Hepatocyte (in vitro differentiated cells): ENCODE data around the gene ATF7IP. TPM values are rescaled to one million over a fixed set of nuclear protein-coding genes. Genes with fewer than 3 reads are reported as not detected.
"Not testable (repeated sequence)": the region's sequence is repeated elsewhere in the genome, so short reads cannot be mapped to it uniquely, and the experiment has no call there.

Experiments
- DNase-seq: peaks from one replicate; pipeline ENCODE4 v3.0.0-alpha.2; 2016; ENCODE audit warnings: low spot score
- H2AFZ ChIP-seq: fragments of 200-600 bp; sonication (generic); 2 replicates; pipeline ENCODE4 v1.6.0; 2016; ENCODE audit warnings: antibody characterized with exemption, mild to moderate bottlenecking
- H3K27ac ChIP-seq: fragments of 200-600 bp; sonication (generic); 2 replicates; pipeline ENCODE4 v1.5.1; 2016; ENCODE audit warnings: mild to moderate bottlenecking
- H3K27me3 ChIP-seq: fragments of 200-600 bp; sonication (generic); 2 replicates; pipeline ENCODE4 v1.6.1; 2016
- H3K36me3 ChIP-seq: fragments of 200-600 bp; sonication (generic); replicated peaks from 2 replicates; pipeline ENCODE4 v1.5.1; 2016; ENCODE audit warnings: low read depth; ENCODE audit not compliant: insufficient read depth
- H3K4me1 ChIP-seq: fragments of 200-600 bp; sonication (generic); 2 replicates; pipeline ENCODE4 v1.5.1; 2016; ENCODE audit warnings: mild to moderate bottlenecking, moderate library complexity; ENCODE audit not compliant: insufficient read depth
- H3K4me2 ChIP-seq: fragments of 200-600 bp; sonication (generic); 2 replicates; pipeline ENCODE4 v1.6.0; 2016
- H3K4me3 ChIP-seq: fragments of 200-600 bp; sonication (generic); 2 replicates; pipeline ENCODE4 v1.5.1; 2016; ENCODE audit warnings: mild to moderate bottlenecking
- H3K79me2 ChIP-seq: fragments of 200-600 bp; sonication (generic); 2 replicates; pipeline ENCODE4 v1.6.0; 2017; ENCODE audit warnings: mild to moderate bottlenecking
- H3K9me2 ChIP-seq: fragments of 200-600 bp; sonication (generic); replicated peaks from 2 replicates; pipeline ENCODE4 v1.6.0; 2017; ENCODE audit warnings: mild to moderate bottlenecking; ENCODE audit not compliant: insufficient read depth
- H3K9me3 ChIP-seq: fragments of 200-600 bp; sonication (generic); 2 replicates; pipeline ENCODE4 v1.5.1; 2016; ENCODE audit warnings: low read depth, mild to moderate bottlenecking
- H4K20me1 ChIP-seq: fragments of 200-600 bp; sonication (generic); 2 replicates; pipeline ENCODE4 v1.6.0; 2016; ENCODE audit warnings: mild to moderate bottlenecking; ENCODE audit not compliant: insufficient read depth, poor library complexity, severe bottlenecking
- CTCF ChIP-seq: fragments of 200-600 bp; sonication (generic); IDR thresholded peaks from 2 replicates; pipeline ENCODE4 v1.5.1; 2016; ENCODE audit warnings: antibody characterized with exemption, mild to moderate bottlenecking; ENCODE audit not compliant: poor library complexity
- EZH2 ChIP-seq: fragments of 200-600 bp; sonication (generic); IDR thresholded peaks from 2 replicates; pipeline ENCODE4 v1.6.1; 2016; ENCODE audit warnings: antibody characterized with exemption, mild to moderate bottlenecking, borderline replicate concordance
- EZH2phosphoT487 ChIP-seq: fragments of 200-600 bp; sonication (generic); IDR thresholded peaks from one replicate; pipeline ENCODE4 v1.6.1; 2018; ENCODE audit warnings: antibody characterized with exemption, mild to moderate bottlenecking, low read depth, moderate library complexity; ENCODE audit not compliant: unreplicated experiment, severe bottlenecking
- WGBS: methylation state at CpG from one replicate; pipeline ENCODE4 v1.1.6; 2016; ENCODE audit warnings: low lambda C conversion rate; ENCODE audit errors: missing lambda C conversion rate; 5-methylcytosine and 5-hydroxymethylcytosine counted together
- polyA plus RNA-seq: library from polyadenylated mRNA; unstranded; fragments of >200 nt; fragmentation: Nextera tagmentation; extraction: Ambion mirVana; gene quantifications from 2 replicates; pipeline ENCODE4 v1.2.1, GENCODE V29; 2016
- total RNA-seq: library from RNA; depleted of rRNA; stranded (reverse); fragments of >200 nt; gene quantifications from 2 replicates; pipeline ENCODE4 v1.2.3, GENCODE V29; 2014

The ATF7IP gene
- total and polyA plus RNA-seq, 2 experiments from 2014 or later, result 24.8 to 52.5 TPM

GRCh38 chr12:14327711-14328110 is 37.8 kb upstream of the ATF7IP start:
- no peaks in the 10 kb centered on the region for H3K4me1 ChIP-seq
- no peaks in the 10 kb centered on the region for H3K9me3 ChIP-seq
- DNase-seq, result no peak
- H4K20me1 ChIP-seq, result no peaks in the 10 kb centered on the region
- no peaks in the 10 kb centered on the region for H3K79me2 ChIP-seq
- TF ChIP-seq EZH2 (no peak), EZH2phosphoT487 (no peak), CTCF (no peak)
- no peak overlapping the region for H3K4me3 ChIP-seq
- WGBS, result 75% methylated on average over 1 of the region's 1 CpG
- no peak overlapping the region for H3K4me2 ChIP-seq
- H3K27ac ChIP-seq, result no peak overlapping the region
- H3K9me2 ChIP-seq, result no peaks in the 10 kb centered on the region
- H2AFZ ChIP-seq, result no peak overlapping the region
- no peaks in the 10 kb centered on the region for H3K36me3 ChIP-seq
- no peaks in the 10 kb centered on the region for H3K27me3 ChIP-seq

GRCh38 chr12:14332482-14332881 is 33.0 kb upstream of the ATF7IP start:
- H3K9me3 ChIP-seq, result no peaks in the 10 kb centered on the region
- no peaks in the 10 kb centered on the region for H3K36me3 ChIP-seq
- no peak for DNase-seq
- no peaks in the 10 kb centered on the region for H3K9me2 ChIP-seq
- no peak overlapping the region for H3K4me3 ChIP-seq
- H3K4me2 ChIP-seq, result no peak overlapping the region
- no peaks in the 10 kb centered on the region for H3K4me1 ChIP-seq
- TF ChIP-seq CTCF (no peak), EZH2 (no peak), EZH2phosphoT487 (no peak)
- H3K27me3 ChIP-seq, result no peaks in the 10 kb centered on the region
- no peak overlapping the region for H2AFZ ChIP-seq
- no peaks in the 10 kb centered on the region for H3K79me2 ChIP-seq
- H3K27ac ChIP-seq, result no peak overlapping the region
- WGBS, result 88% methylated on average over 5 of the region's 5 CpGs
- no peaks in the 10 kb centered on the region for H4K20me1 ChIP-seq

- peaks cover 7% of the 10 kb centered on the region for H3K9me3 ChIP-seq
- H3K4me1 ChIP-seq, result no peaks in the 10 kb centered on the region
- H4K20me1 ChIP-seq, result no peaks in the 10 kb centered on the region
- H3K27me3 ChIP-seq, result no peaks in the 10 kb centered on the region
- H3K79me2 ChIP-seq, result no peaks in the 10 kb centered on the region
- TF ChIP-seq CTCF, result no peak
- no peak for TF ChIP-seq EZH2phosphoT487
- no peak for TF ChIP-seq EZH2
- no peak overlapping the region for H3K4me3 ChIP-seq
- no peak overlapping the region for H2AFZ ChIP-seq
- no peak overlapping the region for H3K4me2 ChIP-seq
- no peaks in the 10 kb centered on the region for H3K9me2 ChIP-seq
- H3K36me3 ChIP-seq, result no peaks in the 10 kb centered on the region
- H3K27ac ChIP-seq, result no peak overlapping the region
- no peak for DNase-seq
These were observed 25.1 kb upstream of the ATF7IP start for GRCh38 chr12:14340371-14340770.

GRCh38 chr12:14351524-14351923 is 14.0 kb upstream of the ATF7IP start:
- not testable (repeated sequence) for H3K4me2 ChIP-seq, H3K79me2 ChIP-seq, H3K27me3 ChIP-seq, H3K9me3 ChIP-seq, H3K36me3 ChIP-seq, H3K27ac ChIP-seq, H2AFZ ChIP-seq, H3K4me1 ChIP-seq, H3K4me3 ChIP-seq, H3K9me2 ChIP-seq, DNase-seq, H4K20me1 ChIP-seq
- 96% methylated on average over 4 of the region's 4 CpGs for WGBS

- H2AFZ ChIP-seq, H3K4me2 ChIP-seq, H3K4me1 ChIP-seq, H4K20me1 ChIP-seq, H3K4me3 ChIP-seq, H3K27ac ChIP-seq, H3K9me3 ChIP-seq, H3K27me3 ChIP-seq, H3K79me2 ChIP-seq, DNase-seq, H3K9me2 ChIP-seq, H3K36me3 ChIP-seq: not testable (repeated sequence)
- WGBS, result 95% methylated on average over 1 of the region's 1 CpG
These were observed 13.4 kb upstream of the ATF7IP start for GRCh38 chr12:14352066-14352465.

GRCh38 chr12:14354665-14355064 is 10.8 kb upstream of the ATF7IP start:
- not testable (repeated sequence) for H3K4me2 ChIP-seq, DNase-seq, H3K4me1 ChIP-seq, H4K20me1 ChIP-seq, H3K9me2 ChIP-seq, H3K9me3 ChIP-seq, H3K4me3 ChIP-seq, H3K36me3 ChIP-seq, H2AFZ ChIP-seq, H3K27me3 ChIP-seq, H3K27ac ChIP-seq, H3K79me2 ChIP-seq
- WGBS, result 96% methylated on average over 16 of the region's 28 CpGs
